PFSK-1 (cell line): ENCODE measurements around the gene RASSF4.

Experiments used
- POLR2AphosphoS5 ChIP-seq: IDR thresholded peaks from 2 replicates; pipeline ENCODE4 v1.6.1; 2012; ENCODE audit warnings: low read depth, mild to moderate bottlenecking, control low read depth, low read length, moderate library complexity
- SIN3A ChIP-seq: IDR thresholded peaks from 2 replicates; pipeline ENCODE4 v1.6.1; 2012; ENCODE audit warnings: mild to moderate bottlenecking, low read length, moderate library complexity, borderline replicate concordance; ENCODE audit not compliant: insufficient read depth

DNA sequence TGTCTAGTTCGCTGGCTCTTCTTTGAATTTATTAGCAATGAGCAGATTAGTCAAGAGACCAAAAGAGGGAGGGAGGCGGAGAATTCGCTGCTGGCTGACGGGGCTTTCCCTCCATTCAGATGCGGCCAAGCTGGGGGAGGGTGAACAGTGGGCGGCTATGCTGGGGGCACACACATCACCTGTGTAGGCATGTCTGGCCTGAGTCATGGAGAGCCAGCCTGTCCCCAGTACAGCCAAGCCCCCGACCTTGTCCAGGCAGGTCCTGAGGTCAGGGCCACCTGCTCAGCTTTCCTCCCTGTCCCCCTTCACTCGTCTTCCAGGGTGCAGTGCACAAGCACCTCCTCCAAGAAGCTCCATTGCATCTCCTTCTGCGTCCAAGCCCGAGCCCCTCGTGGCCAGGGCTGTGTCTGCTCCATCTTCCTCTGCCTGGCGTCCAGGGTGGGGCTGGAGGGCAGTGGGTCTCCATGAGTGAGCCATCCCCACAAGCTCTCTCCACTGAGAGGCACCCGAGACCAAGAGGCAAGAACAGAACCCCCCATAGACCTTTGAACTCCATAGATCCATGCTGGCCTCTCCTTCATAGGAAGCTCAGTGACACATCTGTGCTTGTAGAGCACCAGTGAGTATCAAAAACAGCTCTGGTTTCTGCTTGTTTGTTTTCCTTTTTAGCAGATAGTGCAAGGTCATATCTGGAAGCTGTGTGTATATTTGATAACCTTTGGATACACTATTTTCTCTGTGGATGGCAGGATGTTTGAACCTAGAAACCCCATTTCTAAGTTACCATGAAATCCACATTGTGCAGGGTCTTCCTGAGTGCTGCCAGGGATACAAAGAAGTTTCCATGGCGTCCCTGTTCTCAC lies 20.9 kb downstream of the RASSF4 start:
- no peak for TF ChIP-seq POLR2AphosphoS5
- TF ChIP-seq SIN3A, result no peak
